K562 (cell line): Measurements from ENCODE around the gene UQCC2. TPM values are rescaled to one million over a fixed set of nuclear protein-coding genes. Genes with fewer than 3 reads are reported as not detected.

ENCODE experiments used
- ATAC-seq: fragments of 200-7000 bp; cut with Tn5 transposase; 3 replicates; pipeline ENCODE4 v1.9.1; 2020; ENCODE audit warnings: moderate library complexity
- BruUV-seq: library from RNA; stranded (reverse); fragments of 400-500 nt; replicated peaks from 2 replicates; lab custom pipeline; 2021; lab: Mats Ljungman, UMichigan
- CTCF ChIA-PET: fragments of 300-600 bp; formaldehyde crosslinking; extraction: SDS; loops from one replicate; lab custom pipeline; 2021; ENCODE audit warnings: low intra/inter-chr PET ratio; lab: Yijun Ruan, JAX
- POLR2A ChIA-PET: fragments of 300-600, 350-650 bp; sonication (Branson Sonifier 250); formaldehyde crosslinking; extraction: SDS; loops from one replicate; lab custom pipeline; 2021; ENCODE audit warnings: antibody characterized with exemption, inconsistent platforms; lab: Yijun Ruan, JAX
- DNase-seq, 4 experiments: peaks; one replicate each; pipeline versions ENCODE4 v3.0.0 to v3.0.0-alpha.2; 2011 to 2018; ENCODE audit warnings: low spot score in 3 of 4, mixed read lengths in 3 of 4; ENCODE audit errors: extremely low read depth in 1 of 4
- FAIRE-seq: peaks from 2 replicates; lab custom pipeline; 2011; peaks lifted over from hg19 to GRCh38; lab: Jason Lieb, UNC
- H2AFZ ChIP-seq: 2 replicates; pipeline ENCODE4 v1.6.0; 2011; ENCODE audit warnings: low read depth, low read length, control low read depth, inconsistent platforms
- H3K27ac ChIP-seq: fragments of 200-600 bp; 3 replicates; pipeline ENCODE4 v1.8.0; 2011; ENCODE audit warnings: low read depth, mild to moderate bottlenecking, control low read depth, inconsistent platforms, low read length, moderate library complexity, mixed read lengths; ENCODE audit errors: extremely low read depth
- H3K27me3 ChIP-seq, 2 experiments: fragments of 300-600 bp in 1 of 2; 2 replicates in 1 of 2; 3 replicates in 1 of 2; pipeline versions ENCODE4 v1.6.0 to v1.8.0; 2011; ENCODE audit warnings: inconsistent platforms in 2 of 2, low read length in 2 of 2, mild to moderate bottlenecking in 1 of 2, mixed read lengths in 1 of 2, moderate library complexity in 1 of 2; ENCODE audit not compliant: control insufficient read depth in 2 of 2, insufficient read depth in 2 of 2
- H3K36me3 ChIP-seq: fragments of 300-600 bp; 3 replicates; pipeline ENCODE4 v1.8.0; 2011; ENCODE audit warnings: mild to moderate bottlenecking, low read length, inconsistent platforms; ENCODE audit not compliant: control insufficient read depth, insufficient read depth
- H3K4me1 ChIP-seq, 2 experiments: fragments of 200-600 bp in 1 of 2; replicated peaks in 1 of 2; 2 replicates in 1 of 2; 3 replicates in 1 of 2; pipeline versions ENCODE4 v1.5.1 to v1.8.0; 2011; ENCODE audit warnings: inconsistent platforms in 2 of 2, low read length in 2 of 2, mild to moderate bottlenecking in 1 of 2, mixed read lengths in 1 of 2, moderate library complexity in 1 of 2; ENCODE audit not compliant: control insufficient read depth in 2 of 2, insufficient read depth in 2 of 2
- H3K4me2 ChIP-seq: 2 replicates; pipeline ENCODE4 v1.6.1; 2011; ENCODE audit warnings: low read length, control low read depth, inconsistent platforms, mixed read lengths; ENCODE audit not compliant: insufficient read depth
- H3K4me3 ChIP-seq: fragments of 200-600 bp; sonication (generic), shearing (Covaris generic); 2 replicates; pipeline ENCODE4 v1.5.1; 2016; ENCODE audit warnings: control low read depth, inconsistent platforms
- H3K79me2 ChIP-seq: fragments of 200-600 bp; 3 replicates; pipeline ENCODE4 v1.8.0; 2011; ENCODE audit warnings: low read length, inconsistent platforms; ENCODE audit not compliant: control insufficient read depth, insufficient read depth
- H3K9ac ChIP-seq, 2 experiments: 2 replicates each; pipeline versions ENCODE4 v1.6.0 to v1.6.1; 2011; ENCODE audit warnings: low read depth in 2 of 2, low read length in 2 of 2, control low read depth in 1 of 2, inconsistent platforms in 1 of 2, mild to moderate bottlenecking in 1 of 2, mixed read lengths in 1 of 2; ENCODE audit not compliant: insufficient read depth in 1 of 2
- H3K9me1 ChIP-seq: one replicate; pipeline ENCODE4 v1.6.0; 2011; ENCODE audit warnings: inconsistent platforms, mild to moderate bottlenecking, low read length, moderate library complexity; ENCODE audit not compliant: control insufficient read depth, insufficient read depth
- H3K9me3 ChIP-seq: replicated peaks from 2 replicates; pipeline ENCODE4 v1.5.1; 2011; ENCODE audit warnings: low read depth, low read length, inconsistent platforms; ENCODE audit not compliant: control insufficient read depth, insufficient read depth
- H4K20me1 ChIP-seq: replicated peaks from 2 replicates; pipeline ENCODE4 v1.6.1; 2011; ENCODE audit warnings: low read length, inconsistent platforms, mixed read lengths; ENCODE audit not compliant: control insufficient read depth, insufficient read depth
- ARID3A ChIP-seq: IDR thresholded peaks from 2 replicates; pipeline ENCODE4 v1.6.1; 2012; ENCODE audit warnings: low read depth, low read length, improper control_type of control experiment, borderline replicate concordance
- ARID4B ChIP-seq: sonication (generic); formaldehyde crosslinking; IDR thresholded peaks from 2 replicates; pipeline ENCODE4 v1.8.0; 2022; ENCODE audit warnings: mild to moderate bottlenecking, missing genetic modification reagents
- MTA3 ChIP-seq: fragments of 450-650 bp; formaldehyde crosslinking; IDR thresholded peaks from 2 replicates; pipeline ENCODE4 v1.6.1; 2017; ENCODE audit warnings: mild to moderate bottlenecking, borderline replicate concordance
- WGBS: fragments of 100-300 bp; shearing (Covaris generic); methylation state at CpG from one replicate; pipeline ENCODE4 v1.1.6; 2016; ENCODE audit warnings: low coverage, mixed read lengths; ENCODE audit not compliant: insufficient coverage; ENCODE audit errors: missing lambda C conversion rate; 5-methylcytosine and 5-hydroxymethylcytosine counted together
- in situ Hi-C: fragments of 300-500 bp; cut with MboI; formaldehyde crosslinking; loops from 4 replicates; pipeline ENCODE4 v1.15.0; 2018; ENCODE audit warnings: inconsistent platforms, mixed read lengths
- intact Hi-C: fragments of 100-400 bp; cut with micrococcal nuclease; formaldehyde crosslinking; loops from 2 replicates; pipeline ENCODE4 v1.14.2; 2022
- polyA plus RNA-seq, 8 experiments: library from polyadenylated mRNA; depleted of rRNA in 4 of 8; stranded (reverse) in 5 of 8; unstranded in 3 of 8; fragments of >200 nt; fragmentation: Nextera tagmentation in 2 of 8; fragmentation: Illumina TruSeq in 1 of 8; extraction: Ambion mirVana in 2 of 8; extraction: Trizol in 1 of 8; gene quantifications; 2 replicates each; pipeline versions ENCODE4 v1.2.1 to v1.2.3, GENCODE V29; 2011 to 2014; ENCODE audit warnings: inconsistent platforms in 1 of 8, missing spikeins in 1 of 8
- total RNA-seq, 7 experiments: library from RNA; depleted of rRNA in 6 of 7; stranded (reverse); fragments of >200 nt in 6 of 7; fragmentation: Illumina TruSeq in 2 of 7; extraction: Trizol in 2 of 7; gene quantifications; 2 replicates each; pipeline versions ENCODE4 v1.2.1 to v1.2.3, GENCODE V29; 2011 to 2021; ENCODE audit warnings: low replicate concordance in 1 of 7

UQCC2 gene
- total and polyA plus RNA-seq, 9 of the 15 experiments (the other 6 are each of a cell fraction or from before 2014, with no cell fraction given): 58.5 to 927 (median 158) TPM

- in situ Hi-C loops: no loop called here
- H3K36me3 ChIP-seq: no peaks in the 10 kb centered on the region
- H3K4me1 ChIP-seq: peaks cover 6 to 9% of the 10 kb centered on the region in 2 experiments; a peak in 3 of 5 replicates
- no peak overlapping the region for H3K4me2 ChIP-seq
- H2AFZ ChIP-seq: no peak overlapping the region
- H3K79me2 ChIP-seq: no peaks in the 10 kb centered on the region
- BruUV-seq: no TSS peak
- no peak for ATAC-seq
- WGBS: under 1% methylated on average over 11 of the region's 11 CpGs
- H3K9ac ChIP-seq: no peak overlapping the region
- no peak for DNase-seq
- TF ChIP-seq ARID4B (CRISPR knock-in tag) (no peak), MTA3 (no peak), ARID3A (no peak)
- ChIA-PET CTCF (no interaction called here), POLR2A (interaction anchor here (0.9 kb wide), 1 partner anchor 10 kb away, joined by 4 read pairs; no protein-coding TSS in a partner anchor)
- H4K20me1 ChIP-seq: peaks cover 19% of the 10 kb centered on the region; the same call in 1 of the 2 replicates
- H3K27ac ChIP-seq: no peak overlapping the region
- H3K9me3 ChIP-seq: no peaks in the 10 kb centered on the region
- no peak for FAIRE-seq
- intact Hi-C loops: no loop called here
- H3K27me3 ChIP-seq: peaks cover 60 to 85% of the 10 kb centered on the region in 2 experiments
- no peaks in the 10 kb centered on the region for H3K9me1 ChIP-seq
- no peak overlapping the region for H3K4me3 ChIP-seq
These were observed 16.4 kb upstream of the UQCC2 start for GRCh38 chr6:33727932-33728331.
